ENCODE measurements around the gene ZC3H15.

Gene ZC3H15

GRCh38 chr2:186546846-186547245, 60.8 kb downstream of the ZC3H15 start:
- Mint-ChIP-seq H3K4me1 (ENCODE audit: low read depth) (no peaks in the 10 kb centered on the region), H3K36me3 (no peaks in the 10 kb centered on the region), H3K27me3 (peaks cover 3% of the 10 kb centered on the region), H3K4me3 (no peak overlapping the region), H3K27ac (no peak overlapping the region), H3K9me3 (ENCODE audit: low read depth) (no peaks in the 10 kb centered on the region)

- no peaks in the 10 kb centered on the region for H3K4me1 Mint-ChIP-seq (ENCODE audit: low read depth)
- no peaks in the 10 kb centered on the region for H3K9me3 Mint-ChIP-seq (ENCODE audit: low read depth)
- peaks cover 2% of the 10 kb centered on the region for H3K27me3 Mint-ChIP-seq
- no peaks in the 10 kb centered on the region for H3K36me3 Mint-ChIP-seq
- H3K4me3 Mint-ChIP-seq, result no peak overlapping the region
- H3K27ac Mint-ChIP-seq, result no peak overlapping the region
Observed at GRCh38 chr2:186551323-186552050, 65.4 kb downstream of the ZC3H15 start.

DNA sequence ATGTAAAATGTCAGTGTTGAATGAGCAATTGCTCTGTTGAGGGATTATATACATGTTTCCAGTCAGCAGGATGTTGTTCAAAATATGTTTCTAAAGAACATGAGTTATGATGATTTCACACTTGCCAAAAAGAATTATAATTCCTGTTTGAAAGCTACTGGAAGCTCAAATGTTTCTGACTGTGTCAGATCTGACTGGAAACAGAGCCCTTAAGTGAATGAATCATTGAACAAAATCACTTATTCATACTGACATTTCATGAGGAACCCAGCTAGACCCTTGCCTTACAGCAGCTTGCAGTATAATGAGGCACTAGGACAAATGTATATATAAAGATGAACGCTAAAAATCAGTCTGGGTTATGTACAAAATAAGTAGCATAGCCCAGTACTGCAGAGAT, 68.4 kb downstream of the ZC3H15 start:
- Mint-ChIP-seq H3K4me3 (no peak overlapping the region), H3K9me3 (ENCODE audit: low read depth) (no peaks in the 10 kb centered on the region), H3K27me3 (peaks cover 2% of the 10 kb centered on the region), H3K4me1 (ENCODE audit: low read depth) (no peaks in the 10 kb centered on the region), H3K27ac (no peak overlapping the region), H3K36me3 (no peaks in the 10 kb centered on the region)

GRCh38 chr2:186554850-186555671, 69.0 kb downstream of the ZC3H15 start:
- no peak overlapping the region for H3K4me3 Mint-ChIP-seq
- H3K27ac Mint-ChIP-seq, result no peak overlapping the region
- no peaks in the 10 kb centered on the region for H3K36me3 Mint-ChIP-seq

DNA sequence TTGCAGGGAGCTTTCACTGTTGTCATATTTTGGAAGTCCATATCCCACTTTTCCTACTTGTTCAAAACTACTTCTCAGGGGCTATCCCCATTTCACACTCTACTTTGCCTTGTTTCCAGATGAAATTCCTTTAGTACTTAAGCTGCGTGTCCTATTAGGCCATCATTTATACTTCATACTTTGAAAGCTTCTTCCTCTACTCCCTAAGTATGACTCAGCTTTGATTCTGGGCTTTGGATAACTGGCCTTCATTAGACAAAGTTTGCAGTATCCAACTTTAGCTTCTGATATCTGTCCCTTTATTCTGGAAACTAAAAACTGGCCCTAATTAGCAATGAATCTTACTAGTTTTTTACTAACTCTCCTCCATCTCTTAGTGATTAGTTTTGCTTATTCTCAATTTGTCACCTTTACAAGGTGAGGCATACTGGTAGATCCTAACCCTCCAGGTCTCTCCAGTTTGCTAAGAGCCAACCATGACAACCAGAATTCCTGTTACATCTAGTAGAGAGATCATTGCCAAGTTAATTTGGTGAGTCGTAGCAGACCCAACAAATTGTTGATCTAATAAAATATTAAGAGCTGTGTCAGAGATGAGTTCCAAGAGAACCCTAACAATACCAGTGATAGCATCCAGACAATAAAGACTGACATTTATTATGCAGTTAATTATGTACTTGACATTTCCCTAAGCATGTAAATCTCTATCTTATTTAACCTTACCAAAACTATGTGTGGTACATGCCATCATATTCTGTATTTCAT, 72.6 kb downstream of the ZC3H15 start:
- Mint-ChIP-seq H3K4me1 (ENCODE audit: low read depth) (no peaks in the 10 kb centered on the region), H3K27ac (no peak overlapping the region), H3K4me3 (no peak overlapping the region), H3K36me3 (peaks cover 2% of the 10 kb centered on the region), H3K27me3 (peaks cover 4% of the 10 kb centered on the region), H3K9me3 (ENCODE audit: low read depth) (no peaks in the 10 kb centered on the region)

More at GRCh38 chr2:186554850-186555671, 69.0 kb downstream of the ZC3H15 start:
- no peaks in the 10 kb centered on the region for H3K4me1 Mint-ChIP-seq (ENCODE audit: low read depth)
- peaks cover 2% of the 10 kb centered on the region for H3K27me3 Mint-ChIP-seq
- no peaks in the 10 kb centered on the region for H3K9me3 Mint-ChIP-seq (ENCODE audit: low read depth)
